ENCODE results near the gene REPIN1.

Gene REPIN1

DNA sequence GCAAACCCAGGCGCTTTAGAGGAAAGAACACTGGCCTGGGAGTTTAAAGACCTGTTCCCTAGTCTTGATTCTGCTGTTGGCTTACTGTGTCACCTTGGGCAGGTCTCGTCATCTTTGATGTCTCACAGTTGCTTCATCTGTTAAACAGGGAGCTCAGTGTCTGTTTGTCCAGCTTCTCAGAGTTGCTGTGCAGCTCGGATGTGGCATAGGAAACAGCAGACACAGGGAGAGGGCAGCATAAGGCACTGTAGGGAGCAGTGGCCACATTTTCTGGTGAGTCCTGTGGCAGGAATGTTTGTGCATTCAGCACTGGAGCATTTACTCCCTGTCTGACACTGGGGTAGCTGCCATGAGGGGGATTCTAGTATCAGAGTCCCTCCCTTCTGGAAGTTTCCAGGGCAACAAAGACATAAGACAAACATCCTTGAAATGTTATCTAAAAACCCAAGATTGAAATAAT, 2.0 kb downstream of the REPIN1 start:
- Histone ChIP-seq H3K27me3 (replicated peaks; ENCODE audit: insufficient read depth, low read length) (no peaks in the 10 kb centered on the region), H3K79me2 (ENCODE audit: low read length) (peaks cover 60% of the 10 kb centered on the region), H3K27ac (ENCODE audit: low read length) (peak overlapping the region; percentile 99; the same call in 1 of the 2 replicates), H3K9me3 (replicated peaks; ENCODE audit: insufficient read depth, low read length) (no peaks in the 10 kb centered on the region), H3K4me2 (ENCODE audit: low read depth, low read length) (peak overlapping the region; percentile 93; the same call in 1 of the 2 replicates), H2AFZ (ENCODE audit: low read length) (no peak overlapping the region), H3K36me3 (replicated peaks; ENCODE audit: insufficient read depth, low read length) (0 out of 2 replicates have a peak, but pooled peaks cover 7% of the 10 kb centered on the region), H3F3A (ENCODE audit: insufficient read depth, low read length) (peaks cover 73% of the 10 kb centered on the region), H3K9ac (ENCODE audit: low read length) (peak overlapping the region; percentile 100; the same call in 1 of the 2 replicates), H3K9me2 (replicated peaks; ENCODE audit: insufficient read depth, low read length) (no peaks in the 10 kb centered on the region), H4K20me1 (ENCODE audit: insufficient read depth, low read length) (no peaks in the 10 kb centered on the region), H3K4me3 (ENCODE audit: low read length) (peak overlapping the region; percentile 99; the same call in 1 of the 2 replicates), H3K4me1 (ENCODE audit: low read length) (peaks cover 73% of the 10 kb centered on the region)
- TF ChIP-seq EZH2phosphoT487 (IDR thresholded peaks at IDR 0.05; ENCODE audit: low read length) = no peak
- no peak for TF ChIP-seq EZH2 (optimal IDR thresholded peaks at IDR 0.05; ENCODE audit: low read depth, low read length)
- TF ChIP-seq, protein P1, sequence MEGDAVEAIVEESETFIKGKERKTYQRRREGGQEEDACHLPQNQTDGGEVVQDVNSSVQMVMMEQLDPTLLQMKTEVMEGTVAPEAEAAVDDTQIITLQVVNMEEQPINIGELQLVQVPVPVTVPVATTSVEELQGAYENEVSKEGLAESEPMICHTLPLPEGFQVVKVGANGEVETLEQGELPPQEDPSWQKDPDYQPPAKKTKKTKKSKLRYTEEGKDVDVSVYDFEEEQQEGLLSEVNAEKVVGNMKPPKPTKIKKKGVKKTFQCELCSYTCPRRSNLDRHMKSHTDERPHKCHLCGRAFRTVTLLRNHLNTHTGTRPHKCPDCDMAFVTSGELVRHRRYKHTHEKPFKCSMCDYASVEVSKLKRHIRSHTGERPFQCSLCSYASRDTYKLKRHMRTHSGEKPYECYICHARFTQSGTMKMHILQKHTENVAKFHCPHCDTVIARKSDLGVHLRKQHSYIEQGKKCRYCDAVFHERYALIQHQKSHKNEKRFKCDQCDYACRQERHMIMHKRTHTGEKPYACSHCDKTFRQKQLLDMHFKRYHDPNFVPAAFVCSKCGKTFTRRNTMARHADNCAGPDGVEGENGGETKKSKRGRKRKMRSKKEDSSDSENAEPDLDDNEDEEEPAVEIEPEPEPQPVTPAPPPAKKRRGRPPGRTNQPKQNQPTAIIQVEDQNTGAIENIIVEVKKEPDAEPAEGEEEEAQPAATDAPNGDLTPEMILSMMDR (IDR thresholded peaks at IDR 0.05; ENCODE audit: low read length) = no peak
- DNase-seq = no peak

DNA sequence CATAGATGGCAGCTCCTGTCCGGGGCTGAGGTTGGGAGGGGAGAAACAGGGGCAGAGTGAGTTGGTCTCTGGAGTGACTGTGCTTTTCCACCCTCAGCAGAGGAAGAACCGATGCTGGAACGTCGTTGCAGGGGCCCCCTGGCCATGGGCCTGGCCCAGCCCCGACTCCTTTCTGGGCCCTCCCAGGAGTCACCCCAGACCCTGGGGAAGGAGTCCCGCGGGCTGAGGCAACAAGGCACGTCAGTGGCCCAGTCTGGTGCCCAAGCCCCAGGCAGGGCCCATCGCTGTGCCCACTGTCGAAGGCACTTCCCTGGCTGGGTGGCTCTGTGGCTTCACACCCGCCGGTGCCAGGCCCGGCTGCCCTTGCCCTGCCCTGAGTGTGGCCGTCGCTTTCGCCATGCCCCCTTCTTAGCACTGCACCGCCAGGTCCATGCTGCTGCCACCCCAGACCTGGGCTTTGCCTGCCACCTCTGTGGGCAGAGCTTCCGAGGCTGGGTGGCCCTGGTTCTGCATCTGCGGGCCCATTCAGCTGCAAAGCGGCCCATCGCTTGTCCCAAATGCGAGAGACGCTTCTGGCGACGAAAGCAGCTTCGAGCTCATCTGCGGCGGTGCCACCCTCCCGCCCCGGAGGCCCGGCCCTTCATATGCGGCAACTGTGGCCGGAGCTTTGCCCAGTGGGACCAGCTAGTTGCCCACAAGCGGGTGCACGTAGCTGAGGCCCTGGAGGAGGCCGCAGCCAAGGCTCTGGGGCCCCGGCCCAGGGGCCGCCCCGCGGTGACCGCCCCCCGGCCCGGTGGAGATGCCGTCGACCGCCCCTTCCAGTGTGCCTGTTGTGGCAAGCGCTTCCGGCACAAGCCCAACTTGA, 2.7 kb downstream of the REPIN1 start:
- peak overlapping the region; percentile 99; the same call in 1 of the 2 replicates for H3K27ac ChIP-seq (ENCODE audit: low read length)
- H3K4me3 ChIP-seq (ENCODE audit: low read length) = no peak overlapping the region
- TF ChIP-seq EZH2 (optimal IDR thresholded peaks at IDR 0.05; ENCODE audit: low read depth, low read length) (no peak), EZH2phosphoT487 (IDR thresholded peaks at IDR 0.05; ENCODE audit: low read length) (no peak)
- TF ChIP-seq, protein P1 (IDR thresholded peaks at IDR 0.05; ENCODE audit: low read length) = no peak
- H3K4me1 ChIP-seq (ENCODE audit: low read length) = peaks cover 73% of the 10 kb centered on the region
- H2AFZ ChIP-seq (ENCODE audit: low read length) = no peak overlapping the region
- H3F3A ChIP-seq (ENCODE audit: insufficient read depth, low read length) = peaks cover 80% of the 10 kb centered on the region
- peaks cover 61% of the 10 kb centered on the region for H3K79me2 ChIP-seq (ENCODE audit: low read length)
- H3K36me3 ChIP-seq (replicated peaks; ENCODE audit: insufficient read depth, low read length) = 0 out of 2 replicates have a peak, but pooled peaks cover 7% of the 10 kb centered on the region
- no peaks in the 10 kb centered on the region for H4K20me1 ChIP-seq (ENCODE audit: insufficient read depth, low read length)
- H3K4me2 ChIP-seq (ENCODE audit: low read depth, low read length) = peak overlapping the region; percentile 93; the same call in 1 of the 2 replicates
- H3K9ac ChIP-seq (ENCODE audit: low read length) = no peak overlapping the region
- no peaks in the 10 kb centered on the region for H3K27me3 ChIP-seq (replicated peaks; ENCODE audit: insufficient read depth, low read length)
- no peaks in the 10 kb centered on the region for H3K9me3 ChIP-seq (replicated peaks; ENCODE audit: insufficient read depth, low read length)
- DNase-seq = no peak
- H3K9me2 ChIP-seq (replicated peaks; ENCODE audit: insufficient read depth, low read length) = no peaks in the 10 kb centered on the region

DNA sequence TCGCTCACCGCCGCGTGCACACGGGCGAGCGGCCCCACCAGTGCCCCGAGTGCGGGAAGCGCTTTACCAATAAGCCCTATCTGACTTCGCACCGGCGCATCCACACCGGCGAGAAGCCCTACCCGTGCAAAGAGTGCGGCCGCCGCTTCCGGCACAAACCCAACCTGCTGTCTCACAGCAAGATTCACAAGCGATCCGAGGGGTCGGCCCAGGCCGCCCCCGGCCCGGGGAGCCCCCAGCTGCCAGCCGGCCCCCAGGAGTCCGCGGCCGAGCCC, 3.3 kb downstream of the REPIN1 start:
- no peaks in the 10 kb centered on the region for H3K27me3 ChIP-seq (replicated peaks; ENCODE audit: insufficient read depth, low read length)
- no peak overlapping the region for H3K4me2 ChIP-seq (ENCODE audit: low read depth, low read length)
- TF ChIP-seq, protein P1 (IDR thresholded peaks at IDR 0.05; ENCODE audit: low read length) = no peak
- TF ChIP-seq EZH2 (optimal IDR thresholded peaks at IDR 0.05; ENCODE audit: low read depth, low read length) (no peak), EZH2phosphoT487 (IDR thresholded peaks at IDR 0.05; ENCODE audit: low read length) (no peak)
- H3K36me3 ChIP-seq (replicated peaks; ENCODE audit: insufficient read depth, low read length) = 0 out of 2 replicates have a peak, but pooled peaks cover 7% of the 10 kb centered on the region
- no peaks in the 10 kb centered on the region for H4K20me1 ChIP-seq (ENCODE audit: insufficient read depth, low read length)
- H3K9me2 ChIP-seq (replicated peaks; ENCODE audit: insufficient read depth, low read length) = no peaks in the 10 kb centered on the region
- peaks cover 66% of the 10 kb centered on the region for H3K79me2 ChIP-seq (ENCODE audit: low read length)
- H3K4me1 ChIP-seq (ENCODE audit: low read length) = peaks cover 77% of the 10 kb centered on the region
- no peak overlapping the region for H3K27ac ChIP-seq (ENCODE audit: low read length)
- no peaks in the 10 kb centered on the region for H3K9me3 ChIP-seq (replicated peaks; ENCODE audit: insufficient read depth, low read length)
- DNase-seq = no peak
- H3K4me3 ChIP-seq (ENCODE audit: low read length) = no peak overlapping the region
- no peak overlapping the region for H3K9ac ChIP-seq (ENCODE audit: low read length)
- H2AFZ ChIP-seq (ENCODE audit: low read length) = no peak overlapping the region
- H3F3A ChIP-seq (ENCODE audit: insufficient read depth, low read length) = peaks cover 86% of the 10 kb centered on the region

Data from MM.1S (cell line).